Measurements from ENCODE around the gene MOV10. TPM values are rescaled to one million over a fixed set of nuclear protein-coding genes. Genes with fewer than 3 reads are reported as not detected.
"Not testable (repeated sequence)": the region's sequence is repeated elsewhere in the genome, so short reads cannot be mapped to it uniquely, and the experiment has no call there.

MOV10 gene
- total and polyA plus RNA-seq, 8 donors: 17.7 to 89.9 (median 25.2) TPM

- Histone ChIP-seq H3K36me3 (no peaks in the 10 kb centered on the region), H3K4me3 (no peak overlapping the region), H3K4me1 (peaks cover 6 to 41% (median 17%) of the 10 kb centered on the region in 3 donors), H3K27ac (no peak overlapping the region), H3K27me3 (no peaks in the 10 kb centered on the region), H3K9me3 (no peaks in the 10 kb centered on the region)
- TF ChIP-seq, protein P1, sequence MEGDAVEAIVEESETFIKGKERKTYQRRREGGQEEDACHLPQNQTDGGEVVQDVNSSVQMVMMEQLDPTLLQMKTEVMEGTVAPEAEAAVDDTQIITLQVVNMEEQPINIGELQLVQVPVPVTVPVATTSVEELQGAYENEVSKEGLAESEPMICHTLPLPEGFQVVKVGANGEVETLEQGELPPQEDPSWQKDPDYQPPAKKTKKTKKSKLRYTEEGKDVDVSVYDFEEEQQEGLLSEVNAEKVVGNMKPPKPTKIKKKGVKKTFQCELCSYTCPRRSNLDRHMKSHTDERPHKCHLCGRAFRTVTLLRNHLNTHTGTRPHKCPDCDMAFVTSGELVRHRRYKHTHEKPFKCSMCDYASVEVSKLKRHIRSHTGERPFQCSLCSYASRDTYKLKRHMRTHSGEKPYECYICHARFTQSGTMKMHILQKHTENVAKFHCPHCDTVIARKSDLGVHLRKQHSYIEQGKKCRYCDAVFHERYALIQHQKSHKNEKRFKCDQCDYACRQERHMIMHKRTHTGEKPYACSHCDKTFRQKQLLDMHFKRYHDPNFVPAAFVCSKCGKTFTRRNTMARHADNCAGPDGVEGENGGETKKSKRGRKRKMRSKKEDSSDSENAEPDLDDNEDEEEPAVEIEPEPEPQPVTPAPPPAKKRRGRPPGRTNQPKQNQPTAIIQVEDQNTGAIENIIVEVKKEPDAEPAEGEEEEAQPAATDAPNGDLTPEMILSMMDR (IDR thresholded peaks at IDR 0.05): no peak
- 61 to 69% methylated on average over 4 of the region's 4 CpGs for WGBS, 2 donors
- intact Hi-C loops (cut with DNase I): no loop called here
- no peak for DNase-seq
- ATAC-seq: peak in 1 of 4 donors; percentile 64
- no peak for FAIRE-seq
These were observed 37.0 kb upstream of the MOV10 start for GRCh38 chr1:112637254-112638109.

GRCh38 chr1:112638110-112638428 is 36.4 kb upstream of the MOV10 start:
- Histone ChIP-seq H3K27ac (no peak overlapping the region), H3K4me1 (peaks cover 6 to 41% (median 17%) of the 10 kb centered on the region in 3 donors), H3K4me3 (no peak overlapping the region), H3K36me3 (no peaks in the 10 kb centered on the region), H3K27me3 (no peaks in the 10 kb centered on the region), H3K9me3 (no peaks in the 10 kb centered on the region)
- FAIRE-seq: no peak
- TF ChIP-seq, protein P1 (IDR thresholded peaks at IDR 0.05): no peak
- WGBS, 2 donors: 89 to 100% methylated on average over 1 of the region's 1 CpG
- DNase-seq: no peak
- intact Hi-C loops (cut with DNase I): no loop called here
- no peak for ATAC-seq

DNA sequence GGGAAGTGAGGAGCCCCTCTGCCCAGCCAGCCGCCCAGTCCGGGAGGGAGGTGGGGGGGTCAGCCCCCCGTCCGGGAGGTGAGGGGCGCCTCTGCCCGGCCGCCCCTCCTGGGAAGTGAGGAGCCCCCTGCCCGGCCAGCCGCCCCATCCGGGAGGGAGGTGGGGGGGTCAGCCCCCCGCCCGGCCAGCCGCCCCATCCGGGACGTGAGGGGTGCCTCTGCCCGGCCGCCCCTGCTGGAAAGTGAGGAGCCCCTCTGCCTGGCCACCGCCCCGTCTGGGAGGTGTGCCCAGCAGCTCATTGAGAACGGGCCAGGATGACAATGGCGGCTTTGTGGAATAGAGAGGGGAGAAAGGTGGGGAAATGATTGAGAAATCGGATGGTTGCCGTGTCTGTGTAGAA is 34.0 kb upstream of the MOV10 start:
- H3K36me3 ChIP-seq; FAIRE-seq; H3K4me3 ChIP-seq; H3K9me3 ChIP-seq; intact Hi-C loops (cut with DNase I); ATAC-seq; H3K27me3 ChIP-seq; H3K27ac ChIP-seq: not testable (repeated sequence)
- H3K4me1 ChIP-seq: peaks cover 6 to 24% (median 10%) of the 10 kb centered on the region in 3 donors
- peak in 1 of 6 donors; percentile 60 for DNase-seq
- WGBS, 2 donors: 88 to 90% methylated on average over 17 to 23 of the region's 23 CpGs

GRCh38 chr1:112643080-112643479 is 31.4 kb upstream of the MOV10 start:
- no peaks in the 10 kb centered on the region for H3K36me3 ChIP-seq
- no peaks in the 10 kb centered on the region for H3K4me1 ChIP-seq
- intact Hi-C loops (cut with DNase I): no loop called here
- FAIRE-seq (no peak), DNase-seq (no peak), ATAC-seq (no peak)
- no peak overlapping the region for H3K27ac ChIP-seq
- TF ChIP-seq, protein P1 (IDR thresholded peaks at IDR 0.05): no peak
- no peaks in the 10 kb centered on the region for H3K9me3 ChIP-seq
- 71 to 80% methylated on average over 2 of the region's 2 CpGs for WGBS, 2 donors
- H3K27me3 ChIP-seq: no peaks in the 10 kb centered on the region
- no peak overlapping the region for H3K4me3 ChIP-seq

- H3K27ac ChIP-seq: no peak overlapping the region
- no peak for DNase-seq
- 90 to 94% methylated on average over 4 of the region's 4 CpGs for WGBS, 2 donors
- no peaks in the 10 kb centered on the region for H3K9me3 ChIP-seq
- no peak for ATAC-seq
- H3K36me3 ChIP-seq: peaks cover 0 to 14% (median 14%) of the 10 kb centered on the region in 3 donors
- H3K4me1 ChIP-seq: no peaks in the 10 kb centered on the region
- no peak for FAIRE-seq
- intact Hi-C loops (cut with DNase I): no loop called here
- TF ChIP-seq, protein P1 (IDR thresholded peaks at IDR 0.05): no peak
- no peak overlapping the region for H3K4me3 ChIP-seq
- no peaks in the 10 kb centered on the region for H3K27me3 ChIP-seq
These were observed 28.2 kb upstream of the MOV10 start for GRCh38 chr1:112646225-112646624.

Data from pancreas (tissue), 10 donors.